Measurements from ENCODE around the gene TMCO2.
"Not testable (repeated sequence)": the region's sequence is repeated elsewhere in the genome, so short reads cannot be mapped to it uniquely, and the experiment has no call there.

TMCO2 gene

DNA sequence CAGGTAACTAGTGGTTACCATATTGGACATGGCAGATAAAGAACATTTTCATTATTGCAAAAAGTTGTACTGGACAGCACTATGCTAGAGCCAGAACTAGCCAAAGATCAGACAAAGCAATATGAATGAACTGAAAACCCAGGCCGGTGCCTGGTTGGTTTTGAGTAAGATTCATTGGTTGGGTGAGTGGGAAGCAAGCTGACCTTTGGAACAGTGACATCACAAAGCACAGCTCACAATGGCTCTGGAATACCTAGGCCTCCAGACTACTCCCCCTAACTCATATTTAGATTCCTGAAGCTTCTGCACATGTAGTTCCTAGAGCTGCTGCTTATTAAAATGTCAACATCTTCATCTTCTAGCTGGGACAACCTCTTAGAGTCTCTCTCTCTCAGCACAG lies at the start of gene TMCO2:
Gene TMCO2 (plus strand): TSS at position 283 of the 400 bp plus-strand sequence. CDS start 57 bp downstream, at position 340.
- no peak for DNase-seq (ENCODE audit: extremely low read depth, low read depth)

DNA sequence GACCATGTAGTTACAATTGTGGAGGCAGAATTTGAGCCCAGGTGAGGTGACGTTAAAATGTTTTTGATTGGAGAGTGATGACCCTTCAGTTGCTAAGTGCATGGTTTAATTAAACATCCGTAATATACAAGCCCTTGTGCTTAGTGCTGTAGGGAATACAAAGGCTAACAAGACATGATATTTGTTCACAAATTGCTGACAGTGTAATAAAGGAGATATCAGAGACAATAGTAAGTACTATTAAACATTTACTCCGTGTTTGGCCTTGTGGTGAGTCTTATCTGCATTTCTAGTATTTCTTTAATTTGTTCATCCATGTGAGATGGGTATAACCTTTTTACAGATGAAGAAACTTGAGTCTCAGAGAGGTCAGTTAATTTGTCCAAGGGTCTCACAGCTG lies 48.6 kb upstream of the TMCO2 start:
- no peak for TF ChIP-seq CTCF (IDR thresholded peaks at IDR 0.05; ENCODE audit: low read depth, low read length)
- DNase-seq (ENCODE audit: extremely low read depth, low read depth), result no peak

More for the DNA sequence above, at the start of gene TMCO2:
- no peak for TF ChIP-seq CTCF (IDR thresholded peaks at IDR 0.05; ENCODE audit: low read depth, low read length)

GRCh38 chr1:40204856-40205255 lies 42.9 kb upstream of the TMCO2 start:
- no peak for DNase-seq (ENCODE audit: extremely low read depth, low read depth)

DNA sequence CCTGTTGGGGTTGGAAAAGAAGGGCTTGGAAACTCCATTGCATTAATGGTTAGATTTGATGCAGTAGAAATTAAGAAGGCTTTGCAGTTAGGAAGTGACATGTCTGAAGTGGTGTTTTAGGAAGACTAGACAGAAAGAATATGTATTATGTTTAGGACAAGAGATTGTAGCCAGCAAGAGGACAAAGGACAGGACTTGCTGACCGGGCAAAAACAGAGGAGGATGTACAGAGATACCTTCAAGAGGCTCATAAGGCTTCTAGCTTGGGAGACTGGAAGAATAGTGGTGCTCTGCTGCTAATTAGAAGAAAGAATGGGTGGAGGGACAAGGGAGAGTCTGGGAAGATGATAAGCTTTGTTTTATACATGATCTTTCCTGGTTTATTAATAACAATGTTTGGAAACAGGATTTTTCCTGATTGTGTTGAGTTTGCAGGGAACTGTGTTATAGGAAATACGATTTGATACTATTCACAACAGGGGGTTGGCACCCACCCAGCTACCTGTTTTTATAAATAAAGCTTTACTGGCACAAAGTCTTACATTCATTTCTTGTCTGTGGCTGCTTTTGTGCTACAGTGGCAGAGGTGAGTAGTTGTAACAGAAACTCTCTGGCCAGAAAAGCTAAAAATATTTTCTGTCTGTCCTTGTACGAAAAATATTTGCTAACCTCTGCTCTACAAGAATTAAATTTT lies 37.1 kb upstream of the TMCO2 start:
- no peak for DNase-seq (ENCODE audit: extremely low read depth, low read depth)
- TF ChIP-seq CTCF (IDR thresholded peaks at IDR 0.05; ENCODE audit: low read depth, low read length), result no peak

More at GRCh38 chr1:40204856-40205255, 42.9 kb upstream of the TMCO2 start:
- no peak for TF ChIP-seq CTCF (IDR thresholded peaks at IDR 0.05; ENCODE audit: low read depth, low read length)

- no peak for DNase-seq (ENCODE audit: extremely low read depth, low read depth)
- TF ChIP-seq CTCF (IDR thresholded peaks at IDR 0.05; ENCODE audit: low read depth, low read length), result no peak
These were observed 29.4 kb upstream of the TMCO2 start for GRCh38 chr1:40218333-40218732.

GRCh38 chr1:40221471-40221905 lies 26.2 kb upstream of the TMCO2 start:
- not testable (repeated sequence) for DNase-seq (ENCODE audit: extremely low read depth, low read depth)

DNA sequence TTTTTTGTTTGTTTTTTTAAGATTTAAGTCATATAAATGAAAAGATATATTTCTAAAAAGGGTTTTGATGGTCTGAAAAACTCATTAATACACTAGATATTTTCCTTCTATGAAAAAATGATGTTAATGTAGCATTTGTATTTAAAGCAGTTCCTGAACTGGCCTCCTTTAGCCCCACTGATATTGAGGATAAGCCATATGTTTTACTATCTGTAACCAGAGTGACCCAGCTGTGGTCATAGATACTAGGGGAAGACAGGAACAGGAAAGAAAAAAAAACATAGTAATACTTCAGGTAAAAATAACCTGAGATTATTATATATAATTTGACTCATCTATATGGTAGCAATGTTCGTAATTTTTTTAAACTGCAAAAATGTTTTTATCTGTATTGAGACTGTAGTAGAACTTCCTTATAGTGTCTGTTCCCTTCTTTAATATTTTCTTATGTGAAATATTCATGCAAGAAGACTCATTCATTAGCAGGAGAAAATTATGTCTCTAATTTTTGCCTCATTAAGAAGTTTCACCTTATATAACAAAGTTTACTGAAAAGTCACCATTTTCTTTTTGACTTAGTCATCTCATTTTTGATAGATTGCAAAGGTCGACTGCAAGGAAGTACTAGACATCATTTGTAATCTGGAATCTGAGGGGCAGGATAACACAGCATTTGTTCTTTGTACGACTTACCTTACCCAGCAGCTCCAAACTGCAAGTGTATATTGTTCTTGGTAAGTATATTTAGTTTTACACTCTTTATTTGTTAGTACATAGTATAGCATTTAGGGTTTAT lies 25.6 kb upstream of the TMCO2 start:
- TF ChIP-seq CTCF (IDR thresholded peaks at IDR 0.05; ENCODE audit: low read depth, low read length), result no peak
- DNase-seq (ENCODE audit: extremely low read depth, low read depth), result no peak
